Measurements from ENCODE around the gene PTGFR.

The PTGFR gene, protein sequence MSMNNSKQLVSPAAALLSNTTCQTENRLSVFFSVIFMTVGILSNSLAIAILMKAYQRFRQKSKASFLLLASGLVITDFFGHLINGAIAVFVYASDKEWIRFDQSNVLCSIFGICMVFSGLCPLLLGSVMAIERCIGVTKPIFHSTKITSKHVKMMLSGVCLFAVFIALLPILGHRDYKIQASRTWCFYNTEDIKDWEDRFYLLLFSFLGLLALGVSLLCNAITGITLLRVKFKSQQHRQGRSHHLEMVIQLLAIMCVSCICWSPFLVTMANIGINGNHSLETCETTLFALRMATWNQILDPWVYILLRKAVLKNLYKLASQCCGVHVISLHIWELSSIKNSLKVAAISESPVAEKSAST

DNA sequence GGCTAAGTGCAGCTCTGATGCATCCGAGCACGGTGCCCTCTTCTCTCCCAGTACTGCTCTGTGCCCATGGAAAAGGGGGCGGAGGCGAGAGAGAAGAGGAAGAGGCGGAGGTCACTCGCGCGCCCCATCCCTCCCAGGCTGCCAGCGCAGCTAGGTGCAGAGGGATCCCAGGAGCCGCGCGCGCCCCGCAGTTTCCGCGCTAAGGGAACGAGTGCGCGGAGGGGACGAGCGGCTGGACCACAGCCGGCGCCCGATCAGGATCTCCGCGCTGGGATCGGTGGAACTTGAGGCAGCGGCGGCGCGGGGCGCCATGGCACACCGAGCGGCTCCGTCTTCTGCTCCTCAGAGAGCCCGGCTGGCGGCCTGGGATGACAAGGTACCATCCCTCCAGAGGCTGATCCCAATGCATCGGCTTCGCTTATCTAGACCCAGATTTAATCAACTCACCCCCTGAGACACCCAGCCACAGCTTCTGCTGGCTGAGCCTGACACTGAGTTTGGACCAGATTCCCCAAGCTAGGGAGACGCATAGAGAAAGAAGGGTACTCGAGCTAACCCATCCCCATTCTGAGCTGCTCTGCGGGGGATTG lies at the start of gene PTGFR:
PTGFR (plus strand) TSS at position 114 of the 590 bp plus-strand sequence. CDS start 1,770 bp downstream, outside the sequence.
- no peak for DNase-seq (ENCODE audit: low read depth in 2 of 2)

DNA sequence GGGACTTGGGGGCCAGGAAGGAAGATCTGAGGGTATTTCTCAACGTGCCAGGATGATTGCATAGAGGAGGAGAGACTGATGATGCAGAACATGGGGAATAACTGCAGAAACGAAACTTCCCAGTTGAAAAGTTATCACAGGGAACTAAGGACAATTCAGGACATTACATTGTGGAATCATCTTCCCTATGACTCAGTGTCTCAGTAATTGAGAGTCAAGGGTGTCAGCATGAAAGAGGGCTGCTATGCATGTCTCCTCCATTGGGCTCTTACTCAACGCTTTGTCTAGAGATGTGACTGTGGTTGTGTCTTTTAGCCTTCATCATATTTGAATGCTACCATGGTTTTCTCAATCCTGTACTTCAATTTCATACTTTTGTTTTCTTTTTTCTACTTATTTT lies 48.9 kb upstream of the PTGFR start:
- no peak for DNase-seq (ENCODE audit: low read depth in 2 of 2)

DNA sequence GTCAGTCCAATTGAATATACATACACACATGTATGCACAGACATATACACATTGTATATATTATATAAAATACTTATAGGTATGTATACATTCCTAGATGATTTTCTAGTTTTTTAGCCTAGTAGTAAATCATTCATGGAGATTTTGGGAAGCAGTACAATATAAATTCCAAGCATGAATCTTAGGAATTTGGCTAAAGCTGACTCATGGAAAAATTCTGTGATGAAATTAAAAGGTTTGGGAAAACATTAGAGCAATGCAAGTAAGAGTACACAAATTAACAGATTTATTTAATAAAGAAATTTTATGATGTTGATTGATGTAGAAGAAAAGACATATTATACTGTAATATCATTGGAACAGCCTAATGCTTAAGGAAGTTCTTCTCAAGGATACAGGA lies 43.7 kb upstream of the PTGFR start:
- DNase-seq (ENCODE audit: low read depth in 2 of 2) = no peak

DNA sequence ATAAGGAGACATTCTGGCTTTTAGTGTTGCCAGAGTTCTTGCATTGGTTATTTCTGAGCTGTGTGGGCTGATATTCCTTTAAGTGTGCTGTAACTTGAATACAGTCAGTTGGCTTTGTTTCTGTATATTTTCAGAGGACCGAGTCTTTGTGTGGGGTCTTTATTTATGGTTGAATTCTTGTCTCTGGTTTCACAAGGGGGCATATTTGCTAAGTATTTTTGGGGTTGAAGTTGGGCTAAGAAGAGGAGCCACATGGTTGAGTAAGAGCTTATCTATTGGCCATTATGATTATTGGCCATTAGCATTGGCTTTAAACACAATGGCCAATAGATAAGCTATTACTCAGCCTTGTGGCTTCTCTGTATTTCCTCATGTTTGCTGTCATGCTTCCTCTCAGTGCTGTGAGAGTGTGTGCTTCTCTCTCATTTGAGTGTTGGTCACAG lies 26.3 kb upstream of the PTGFR start:
- DNase-seq (ENCODE audit: low read depth in 2 of 2) = no peak

DNA sequence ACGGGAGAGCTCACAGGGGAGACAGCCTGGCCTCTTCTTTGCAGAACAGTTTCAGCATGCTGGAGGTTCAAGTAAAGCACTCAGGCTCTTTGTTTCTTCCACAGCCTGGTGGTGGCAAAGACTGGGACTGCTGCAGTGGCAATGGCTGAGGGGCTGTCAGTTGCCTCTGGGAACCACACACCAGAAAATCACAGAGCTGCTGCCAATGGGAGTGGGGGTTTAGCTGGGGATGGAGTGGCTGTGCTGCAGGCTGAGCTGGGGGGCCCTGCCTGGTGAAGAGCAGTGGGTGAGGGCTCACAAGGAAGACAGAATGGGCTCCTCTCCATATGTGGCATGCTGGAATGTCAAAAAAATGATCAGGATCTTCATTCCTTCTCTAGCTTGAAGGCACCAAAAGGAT lies 25.6 kb upstream of the PTGFR start:
- no peak for DNase-seq (ENCODE audit: low read depth in 2 of 2)

DNA sequence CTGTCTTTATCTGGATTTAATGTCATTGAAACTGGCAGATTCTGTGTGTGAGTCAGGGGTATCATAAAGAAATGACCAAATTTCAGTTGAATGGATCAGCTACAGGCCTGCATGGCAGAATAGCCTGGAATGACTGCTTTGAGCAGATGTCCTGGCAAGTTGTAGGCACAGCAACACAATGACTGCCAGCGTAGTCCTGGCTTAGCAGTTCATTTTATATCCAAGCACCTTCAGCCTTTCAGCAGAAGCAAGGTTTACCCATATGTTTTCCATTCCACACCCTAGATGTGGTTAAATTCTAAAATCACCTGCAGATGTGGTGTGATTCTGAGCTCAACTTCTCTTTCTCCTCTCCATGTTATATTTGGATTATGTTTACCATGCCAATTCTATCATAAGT lies 22.3 kb upstream of the PTGFR start:
- no peak for DNase-seq (ENCODE audit: low read depth in 2 of 2)

DNA sequence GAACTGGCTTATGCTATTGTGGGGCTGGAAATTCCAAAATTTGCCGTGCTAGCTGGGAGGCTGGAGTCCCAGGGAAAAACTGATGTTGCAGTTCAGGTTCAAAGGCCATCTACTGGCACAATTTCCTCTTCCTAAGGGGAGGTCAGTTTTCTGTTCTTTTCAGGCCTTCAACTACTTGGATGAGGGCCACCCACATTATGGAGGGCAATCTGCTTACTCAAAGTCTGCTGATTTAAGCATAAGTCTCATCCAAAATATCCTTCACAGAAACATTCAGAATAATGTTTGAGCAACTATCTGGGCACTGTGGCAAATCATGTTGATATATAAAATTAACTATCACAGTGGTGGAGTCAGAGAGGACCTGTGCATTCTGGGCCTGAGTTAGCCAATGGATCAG lies 21.2 kb upstream of the PTGFR start:
- no peak for DNase-seq (ENCODE audit: low read depth in 2 of 2)

DNA sequence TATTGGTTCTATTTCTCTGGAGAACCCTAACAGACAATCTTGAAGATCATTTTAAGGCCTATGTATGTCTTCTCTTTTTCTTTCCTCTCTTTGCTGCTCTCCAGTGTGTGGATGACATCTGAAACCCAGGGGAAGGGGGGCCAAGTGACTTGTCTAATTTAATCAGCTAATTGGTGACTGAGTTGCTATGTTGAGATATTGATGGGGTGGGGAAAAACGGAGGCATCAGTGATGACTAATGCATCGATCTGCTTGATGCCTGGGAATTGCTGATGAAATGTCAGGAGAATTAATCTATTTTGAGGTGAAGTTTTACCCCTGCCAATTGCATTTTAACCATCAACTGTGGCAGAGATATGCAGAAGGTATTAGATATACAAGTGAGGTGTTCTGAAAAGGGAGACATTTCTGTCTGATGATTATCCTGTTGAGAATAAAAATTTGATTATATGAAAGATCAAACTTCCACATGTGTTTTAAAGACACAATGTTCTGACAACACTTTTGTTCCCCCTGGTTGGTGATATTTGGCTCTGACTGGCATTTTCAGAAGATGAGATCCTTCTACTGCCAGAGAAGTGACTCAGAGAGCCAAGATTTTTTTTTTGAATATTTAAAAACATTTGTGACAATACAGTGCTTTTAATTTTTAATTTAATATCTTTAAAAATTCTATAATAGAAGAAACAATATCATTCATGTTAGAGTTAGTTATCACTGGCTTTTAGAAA lies 18.7 kb upstream of the PTGFR start:
- no peak for DNase-seq (ENCODE audit: low read depth in 2 of 2)

DNA sequence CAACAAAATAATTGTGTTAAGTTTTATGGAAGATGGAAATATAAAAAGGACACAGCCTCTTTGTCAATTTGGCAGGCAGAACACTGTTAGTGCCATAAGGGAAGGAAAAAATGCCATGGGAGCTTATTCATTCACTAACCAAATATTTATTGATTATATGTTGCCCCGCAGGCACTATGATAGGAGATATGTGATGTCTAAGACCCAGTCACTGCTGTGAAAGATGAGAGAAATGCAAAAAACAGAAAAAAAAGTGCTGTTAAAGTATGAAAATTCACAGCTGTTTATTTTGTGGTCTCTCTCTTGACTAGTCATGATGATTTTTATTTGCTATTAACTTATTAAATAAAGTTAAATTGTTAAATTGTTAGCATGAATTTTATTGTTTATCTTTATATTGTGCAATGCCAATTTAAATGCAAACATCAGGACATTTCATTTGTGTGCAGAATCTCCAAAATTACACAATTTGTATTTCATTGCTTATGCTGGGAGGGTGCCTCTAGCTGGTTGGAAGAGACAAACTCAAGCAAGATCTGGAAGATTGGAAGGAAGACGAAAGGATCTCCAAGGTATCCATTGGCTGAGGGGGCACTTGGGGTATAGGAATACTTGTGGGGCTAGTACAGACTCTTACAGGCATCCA lies 17.8 kb upstream of the PTGFR start:
- no peak for DNase-seq (ENCODE audit: low read depth in 2 of 2)

DNA sequence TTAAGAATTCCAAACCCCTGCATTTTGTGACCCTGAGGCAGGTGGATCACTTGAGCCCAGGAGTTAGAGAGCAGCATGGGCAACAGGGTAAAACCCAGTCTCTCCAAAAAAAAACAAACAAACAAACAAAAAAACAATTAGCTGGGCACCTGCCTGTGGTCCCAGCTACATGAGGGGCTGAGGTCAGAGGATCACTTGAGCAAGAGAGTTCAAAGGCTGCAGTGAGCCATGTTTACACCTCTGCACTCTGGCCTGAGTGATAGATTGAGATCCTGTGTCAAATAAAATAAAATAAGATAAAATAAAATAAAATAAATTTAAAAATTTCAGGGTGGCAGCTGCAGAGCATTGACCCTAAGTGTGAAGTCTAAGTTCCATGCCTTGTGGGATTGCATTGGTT lies 16.7 kb upstream of the PTGFR start:
- no peak for DNase-seq (ENCODE audit: low read depth in 2 of 2)

DNA sequence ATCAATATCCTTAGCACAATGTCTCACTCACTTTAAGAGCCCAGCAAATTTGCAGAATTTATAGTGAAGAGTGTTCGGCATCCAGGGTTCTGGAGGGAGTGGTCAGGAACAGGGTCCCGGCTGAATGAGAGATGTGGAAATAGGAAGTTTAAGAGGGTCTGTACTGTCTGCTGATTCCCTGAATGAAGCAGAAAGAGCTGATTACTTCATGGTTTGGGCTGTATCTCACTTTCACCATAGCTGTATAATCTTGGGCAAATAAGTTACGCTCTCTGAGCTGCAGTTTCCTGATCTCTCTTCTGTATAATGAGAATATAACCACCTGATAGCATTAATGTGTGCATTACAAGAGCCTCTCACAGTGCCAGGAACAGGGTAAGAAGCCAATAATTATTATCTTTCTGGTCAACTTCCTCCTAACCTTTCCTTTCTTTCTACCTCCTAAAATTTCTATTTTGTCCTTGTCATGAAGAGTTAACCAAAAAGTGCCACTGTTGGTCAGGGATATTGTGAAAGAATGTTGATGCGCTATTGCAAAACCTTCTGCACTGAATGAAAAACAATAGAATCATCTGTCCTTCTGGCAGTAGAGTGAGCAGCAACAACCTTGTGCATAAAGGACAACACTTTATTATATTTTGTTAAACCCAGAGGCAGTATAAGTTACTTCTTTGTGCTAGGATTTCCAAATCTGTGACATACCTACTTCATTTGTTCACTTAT lies 14.7 kb upstream of the PTGFR start:
- no peak for DNase-seq (ENCODE audit: low read depth in 2 of 2)

DNA sequence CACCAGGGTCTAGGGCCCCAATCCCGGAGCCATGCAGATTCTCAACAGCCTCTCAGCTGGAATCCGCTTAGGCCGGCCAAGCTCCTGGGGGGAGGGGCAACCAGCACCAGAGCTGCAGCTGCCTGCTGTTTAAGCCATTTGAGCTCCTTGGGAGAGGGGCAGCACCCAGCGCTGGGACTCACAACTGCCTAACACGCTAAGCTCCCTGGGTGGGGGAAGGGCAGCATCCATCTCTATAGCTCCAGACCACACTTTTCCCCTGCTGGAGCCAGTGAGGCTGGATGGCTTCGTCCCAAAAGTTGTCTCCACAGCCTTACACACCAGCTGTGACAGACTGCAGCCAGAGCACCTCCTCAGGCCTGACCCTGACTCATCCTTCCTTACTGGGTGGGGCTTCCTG lies 6.9 kb upstream of the PTGFR start:
- DNase-seq (ENCODE audit: low read depth in 2 of 2) = no peak

DNA sequence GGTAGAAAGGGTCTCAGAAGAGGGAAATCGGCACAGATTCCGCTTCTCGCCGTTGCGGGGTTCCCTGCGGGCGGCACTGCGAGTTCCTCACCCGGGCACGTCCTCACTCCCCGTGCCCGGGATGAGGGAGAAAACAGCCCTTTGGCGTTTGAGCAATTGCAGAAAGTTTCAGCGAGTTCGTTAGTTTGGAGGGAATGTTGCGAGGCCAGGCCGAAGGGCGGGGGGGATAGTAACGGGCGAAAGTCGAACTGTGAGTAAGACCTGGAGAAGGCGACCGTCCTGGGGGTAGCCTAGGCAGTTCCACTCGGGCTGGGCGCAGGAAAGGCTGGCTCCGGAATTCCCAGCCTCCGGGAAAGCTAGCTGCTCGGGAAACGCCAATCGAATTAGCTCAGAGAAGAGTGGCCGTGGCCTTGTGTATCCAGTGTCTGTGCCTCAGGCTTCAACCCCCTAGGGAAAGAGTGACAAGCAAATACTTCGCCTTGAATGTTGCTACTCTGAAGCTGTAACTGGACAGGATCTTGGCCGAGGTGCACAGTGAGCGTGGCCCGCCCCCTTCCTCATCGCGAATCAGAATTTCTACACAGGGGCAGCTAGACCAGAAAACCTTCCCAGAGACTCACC lies 787 bp downstream of the PTGFR start:
- DNase-seq (ENCODE audit: low read depth in 2 of 2) = no peak

DNA sequence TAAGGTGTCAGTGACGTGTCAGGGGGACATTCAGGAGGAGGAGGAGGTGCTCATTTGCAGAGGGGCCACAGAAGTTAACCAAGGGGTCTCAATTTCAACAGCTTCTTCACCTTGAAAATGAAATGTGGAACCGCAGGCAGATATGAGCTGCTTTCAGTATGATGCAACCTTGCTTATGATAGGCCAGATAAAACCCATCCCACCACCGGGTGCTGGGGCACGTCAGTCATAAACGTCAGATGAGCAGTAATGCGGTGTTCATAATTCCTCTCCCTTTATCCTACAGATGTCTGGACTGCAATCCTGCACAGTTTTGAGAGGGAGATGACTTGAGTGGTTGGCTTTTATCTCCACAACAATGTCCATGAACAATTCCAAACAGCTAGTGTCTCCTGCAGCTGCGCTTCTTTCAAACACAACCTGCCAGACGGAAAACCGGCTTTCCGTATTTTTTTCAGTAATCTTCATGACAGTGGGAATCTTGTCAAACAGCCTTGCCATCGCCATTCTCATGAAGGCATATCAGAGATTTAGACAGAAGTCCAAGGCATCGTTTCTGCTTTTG lies 1.7 kb downstream of the PTGFR start:
- no peak for DNase-seq (ENCODE audit: low read depth in 2 of 2)

DNA sequence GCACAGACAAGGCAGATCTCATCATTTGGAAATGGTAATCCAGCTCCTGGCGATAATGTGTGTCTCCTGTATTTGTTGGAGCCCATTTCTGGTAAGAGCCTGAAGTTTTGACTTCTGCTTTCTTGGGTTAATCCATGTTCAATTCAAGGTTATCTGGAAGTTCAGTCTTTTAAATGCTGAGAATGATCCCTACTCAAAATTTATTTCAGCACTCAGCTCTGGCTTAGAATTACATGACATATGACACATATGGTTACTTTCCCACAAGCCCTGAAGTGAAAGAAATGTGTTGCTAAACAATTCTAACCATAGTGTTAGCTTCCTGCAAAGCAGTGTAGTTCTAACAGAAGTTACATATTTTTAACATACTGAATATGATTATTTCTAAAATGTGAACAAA lies 2.7 kb downstream of the PTGFR start:
- no peak for DNase-seq (ENCODE audit: low read depth in 2 of 2)

DNA sequence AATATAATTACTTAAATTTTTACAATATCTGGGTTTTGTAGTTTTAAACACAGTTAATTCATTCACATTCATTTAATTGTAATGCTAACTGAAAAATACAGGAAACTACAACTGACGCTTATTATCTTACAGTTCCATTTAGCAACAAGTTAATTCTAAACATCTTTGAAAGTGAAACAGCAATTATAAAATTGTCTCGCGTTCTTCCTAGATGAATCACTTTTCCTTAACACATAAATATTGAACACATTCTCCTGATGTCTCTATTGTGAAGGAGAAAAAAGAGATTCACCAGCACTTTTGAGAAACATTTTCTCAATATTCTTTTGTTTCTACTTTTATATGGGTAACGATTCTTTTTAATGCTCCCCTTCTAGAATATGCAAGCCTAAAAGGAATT lies 6.4 kb downstream of the PTGFR start:
- no peak for DNase-seq (ENCODE audit: low read depth in 2 of 2)

DNA sequence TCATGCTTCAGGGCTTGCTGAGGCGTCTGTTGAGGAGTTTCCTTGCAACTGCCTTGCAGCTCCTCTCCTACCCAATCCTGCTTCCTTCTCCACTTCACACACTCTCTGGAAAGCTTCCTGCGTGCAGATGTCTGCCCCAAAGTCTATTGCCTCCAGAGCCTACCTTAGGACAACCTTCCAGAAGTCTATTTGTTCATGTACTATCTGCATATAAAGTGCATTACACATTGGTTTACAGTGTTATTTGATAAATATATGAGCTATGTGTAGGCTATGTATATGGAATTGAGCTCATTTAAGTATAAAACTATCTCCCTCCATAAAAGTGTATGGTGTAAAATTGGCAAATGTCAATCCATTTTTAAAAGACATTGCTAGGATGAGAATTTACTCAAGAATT lies 9.8 kb downstream of the PTGFR start:
- DNase-seq (ENCODE audit: low read depth in 2 of 2) = no peak

DNA sequence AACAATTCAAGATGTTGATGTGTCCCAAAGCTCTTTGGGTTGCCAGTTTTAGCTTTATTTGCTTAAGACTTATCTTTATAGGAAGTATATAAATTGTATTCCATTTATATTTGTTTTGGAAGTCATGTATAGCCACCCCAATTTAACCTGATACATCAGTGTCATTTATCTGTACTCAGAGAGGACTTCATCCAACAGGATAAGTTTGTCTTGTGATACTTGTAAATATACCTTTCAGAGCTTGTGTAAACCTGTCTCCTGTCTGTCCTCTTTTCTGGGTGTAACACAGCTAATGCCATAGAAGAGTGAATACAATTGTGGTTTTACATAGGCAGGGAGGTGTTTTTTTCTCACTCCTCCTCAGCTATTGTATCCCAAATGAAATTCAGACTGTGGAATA lies 10.4 kb downstream of the PTGFR start:
- no peak for DNase-seq (ENCODE audit: low read depth in 2 of 2)

DNA sequence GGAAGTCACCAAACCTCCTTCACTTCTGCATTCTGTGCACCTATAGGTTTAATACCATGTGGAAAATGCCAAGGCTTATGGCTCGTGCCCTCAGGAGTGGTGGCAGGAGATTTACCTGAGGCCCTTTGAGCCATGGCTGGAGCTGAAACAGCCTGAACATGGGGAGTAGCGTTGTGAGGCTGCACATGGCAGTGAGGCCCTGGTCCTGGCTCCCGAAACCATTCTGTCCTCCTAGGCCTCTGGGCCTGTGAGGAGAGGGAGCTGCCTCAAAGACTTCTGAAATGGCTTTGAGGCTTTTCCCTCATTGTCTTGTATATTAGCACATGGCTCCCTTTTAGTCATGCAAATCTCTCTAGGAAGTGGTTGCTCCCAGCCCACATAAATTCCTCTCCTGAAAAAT lies 20.6 kb downstream of the PTGFR start:
- no peak for DNase-seq (ENCODE audit: low read depth in 2 of 2)

DNA sequence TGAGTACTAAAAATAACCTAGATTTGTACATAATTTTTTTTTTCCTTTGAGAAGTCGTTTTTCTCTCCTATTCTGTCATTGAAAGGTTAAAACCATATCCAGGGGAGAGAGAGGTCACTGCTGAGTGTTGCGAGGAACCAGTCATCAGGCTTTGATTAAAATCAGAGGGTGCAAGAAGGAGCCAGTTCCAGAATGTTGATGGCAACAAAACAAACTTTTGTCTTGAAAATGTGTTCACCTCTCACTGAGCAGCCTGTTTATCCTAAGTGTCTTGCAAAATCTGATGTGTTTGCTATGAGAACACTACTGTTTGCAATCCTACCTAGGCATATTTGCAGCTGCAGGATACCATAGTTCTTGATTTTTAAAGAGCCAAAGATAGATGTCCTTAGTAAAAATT lies 25.9 kb downstream of the PTGFR start:
- DNase-seq (ENCODE audit: low read depth in 2 of 2) = no peak

DNA sequence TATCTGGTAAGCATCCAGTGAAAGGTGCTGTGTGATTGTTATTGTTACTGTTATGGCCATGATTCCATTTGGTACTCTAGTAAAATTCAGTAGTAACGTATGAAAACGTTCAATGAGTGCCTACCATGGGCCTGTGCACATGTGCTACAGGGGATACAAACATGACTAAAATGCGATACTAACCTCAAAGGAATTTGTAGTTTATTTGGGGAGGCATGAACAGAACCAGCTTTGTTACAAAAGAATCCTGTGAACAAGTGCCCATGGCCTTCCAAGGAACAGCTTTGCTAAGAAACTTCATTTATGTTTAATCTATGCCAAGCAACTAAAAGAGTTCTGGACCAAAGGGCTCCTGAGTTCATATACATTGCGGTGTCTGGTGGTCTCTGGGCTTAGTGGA lies 28.7 kb downstream of the PTGFR start:
- no peak for DNase-seq (ENCODE audit: low read depth in 2 of 2)

Data from stimulated activated CD8-positive, alpha-beta memory T cell treated with anti-CD3 and anti-CD28 coated beads, Interleukin-2, amount 100 ng/mL, for 48 hours (primary cell).